ENCODE measurements around the gene IREB2. TPM values are rescaled to one million over a fixed set of nuclear protein-coding genes. Genes with fewer than 3 reads are reported as not detected.

IREB2 gene
- total RNA-seq, 1 experiment from 2014 or later, result 89.5 TPM

GRCh38 chr15:78418686-78419085, 19.3 kb upstream of the IREB2 start (continued):
- no peak for TF ChIP-seq USF2 (CRISPR knock-in tag; IDR thresholded peaks at IDR 0.05)

- no peak overlapping the region for H3K27ac Mint-ChIP-seq
- ATAC-seq (no peak), DNase-seq (ENCODE audit: low spot score) (no peak)
- peaks cover 12% of the 10 kb centered on the region for H3K4me1 Mint-ChIP-seq
- peaks cover 4% of the 10 kb centered on the region; the same call in 1 of the 2 replicates for H3K36me3 Mint-ChIP-seq
- H3K4me3 Mint-ChIP-seq, result no peak overlapping the region
- H3K9me3 Mint-ChIP-seq, result peaks cover 7% of the 10 kb centered on the region
- POLR2A ChIA-PET, result no interaction called here
- peaks cover 8% of the 10 kb centered on the region; the same call in 1 of the 2 replicates for H3K27me3 Mint-ChIP-seq (ENCODE audit: low read depth)
- CTCF ChIA-PET, result interaction anchor here (0.5 to 1.1 kb wide), 4 partner anchors 20 to 120 kb away, joined by 3 to 5 read pairs (median 3); partner anchors contain the start of gene SKIC8
- TF ChIP-seq ZBTB21 (CRISPR knock-in tag; IDR thresholded peaks at IDR 0.05; ENCODE audit: borderline replicate concordance) (no peak), ATF1 (CRISPR knock-in tag; IDR thresholded peaks at IDR 0.05) (no peak), ELF4 (CRISPR knock-in tag; IDR thresholded peaks at IDR 0.05; ENCODE audit: low read depth) (no peak), GRHL2 (CRISPR knock-in tag; IDR thresholded peaks at IDR 0.05; ENCODE audit: insufficient replicate concordance, severe bottlenecking) (no peak), TCF7 (CRISPR knock-in tag; IDR thresholded peaks at IDR 0.05; ENCODE audit: low read depth) (no peak), STAT6 (CRISPR knock-in tag; conservative IDR thresholded peaks at IDR 0.05; ENCODE audit: low read depth) (no peak), E2F5 (CRISPR knock-in tag; IDR thresholded peaks at IDR 0.05) (no peak), ZNF121 (CRISPR knock-in tag; IDR thresholded peaks at IDR 0.05) (no peak)
Measured at GRCh38 chr15:78419367-78419766, 18.6 kb upstream of the IREB2 start.

- Mint-ChIP-seq H3K4me3 (no peak overlapping the region), H3K36me3 (peaks cover 4% of the 10 kb centered on the region; the same call in 1 of the 2 replicates), H3K9me3 (peaks cover 7% of the 10 kb centered on the region), H3K27me3 (ENCODE audit: low read depth) (peaks cover 8% of the 10 kb centered on the region; the same call in 1 of the 2 replicates), H3K4me1 (peaks cover 6% of the 10 kb centered on the region), H3K27ac (no peak overlapping the region)
- DNase-seq (ENCODE audit: low spot score) (no peak), ATAC-seq (no peak)
- POLR2A ChIA-PET, result no interaction called here
- CTCF ChIA-PET, result interaction anchor here (0.8 kb wide), 1 partner anchor 19 kb away, joined by 3 read pairs; no protein-coding TSS in a partner anchor
- TF ChIP-seq CDX4 (CRISPR knock-in tag; IDR thresholded peaks at IDR 0.05; ENCODE audit: borderline replicate concordance) (no peak), MYBL2 (CRISPR knock-in tag; IDR thresholded peaks at IDR 0.05) (no peak), ZNF263 (CRISPR knock-in tag; IDR thresholded peaks at IDR 0.05; ENCODE audit: low read depth) (no peak), IRF2 (CRISPR knock-in tag; IDR thresholded peaks at IDR 0.05; ENCODE audit: borderline replicate concordance, low read depth) (no peak), ZNF281 (CRISPR knock-in tag; IDR thresholded peaks at IDR 0.05) (no peak), ZBTB21 (CRISPR knock-in tag; IDR thresholded peaks at IDR 0.05; ENCODE audit: borderline replicate concordance) (no peak), PRDM15 (CRISPR knock-in tag; IDR thresholded peaks at IDR 0.05) (no peak), NR2C2 (CRISPR knock-in tag; IDR thresholded peaks at IDR 0.05) (no peak), EMX1 (CRISPR knock-in tag; IDR thresholded peaks at IDR 0.05) (no peak), OVOL2 (CRISPR knock-in tag; IDR thresholded peaks at IDR 0.05; ENCODE audit: borderline replicate concordance) (no peak), CBFB (CRISPR knock-in tag; IDR thresholded peaks at IDR 0.05; ENCODE audit: low read depth) (no peak), ELF4 (CRISPR knock-in tag; IDR thresholded peaks at IDR 0.05; ENCODE audit: low read depth) (no peak), KAT7 (CRISPR knock-in tag; IDR thresholded peaks at IDR 0.05; ENCODE audit: borderline replicate concordance) (no peak), GABPB1 (CRISPR knock-in tag; IDR thresholded peaks at IDR 0.05) (no peak), CREB1 (CRISPR knock-in tag; IDR thresholded peaks at IDR 0.05) (no peak)
Measured at GRCh38 chr15:78420220-78420619, 17.8 kb upstream of the IREB2 start.

Measured in WTC11 (cell line).